ENCODE data around the gene SEMA3G.

The SEMA3G gene

GRCh38 chr3:52441772-52442332 lies 3.1 kb downstream of the SEMA3G start:
- no peaks in the 10 kb centered on the region for H3K79me2 ChIP-seq (ENCODE audit: control insufficient read depth, low read length)
- no peak overlapping the region for H3K27ac ChIP-seq (ENCODE audit: low read depth, low read length)
- peaks cover 4% of the 10 kb centered on the region; the same call in 1 of the 2 replicates for H3K4me1 ChIP-seq (ENCODE audit: control insufficient read depth, low read length)
- H3K4me3 ChIP-seq (ENCODE audit: low read length): no peak overlapping the region
- H4K20me1 ChIP-seq (ENCODE audit: control insufficient read depth, insufficient read depth, low read depth, low read length): no peaks in the 10 kb centered on the region
- H3K9me2 ChIP-seq (replicated peaks; ENCODE audit: control insufficient read depth, low read length): no peaks in the 10 kb centered on the region
- no peaks in the 10 kb centered on the region for H3F3A ChIP-seq (ENCODE audit: control insufficient read depth, insufficient read depth)
- no peak for TF ChIP-seq CTCF (IDR thresholded peaks at IDR 0.05; ENCODE audit: low read depth, low read length, poor library complexity, severe bottlenecking)
- TF ChIP-seq EZH2phosphoT487 (IDR thresholded peaks at IDR 0.05; ENCODE audit: borderline replicate concordance, low read length): no peak
- 0 out of 2 replicates have a peak, but pooled peaks cover 4% of the 10 kb centered on the region for H3K27me3 ChIP-seq (ENCODE audit: control insufficient read depth, low read length)
- H3K9me3 ChIP-seq (ENCODE audit: control insufficient read depth, insufficient read depth, low read length): no peaks in the 10 kb centered on the region
- H3K4me2 ChIP-seq (ENCODE audit: low read length): no peak overlapping the region
- no peaks in the 10 kb centered on the region for H3K36me3 ChIP-seq (ENCODE audit: control insufficient read depth, low read length)

GRCh38 chr3:52441091-52441771 lies 3.7 kb downstream of the SEMA3G start:
- no peaks in the 10 kb centered on the region for H3K79me2 ChIP-seq (ENCODE audit: control insufficient read depth, low read length)
- H3K4me2 ChIP-seq (ENCODE audit: low read length): no peak overlapping the region
- H4K20me1 ChIP-seq (ENCODE audit: control insufficient read depth, insufficient read depth, low read depth, low read length): no peaks in the 10 kb centered on the region
- H3K4me1 ChIP-seq (ENCODE audit: control insufficient read depth, low read length): peaks cover 4% of the 10 kb centered on the region; the same call in 1 of the 2 replicates
- H3K9me2 ChIP-seq (replicated peaks; ENCODE audit: control insufficient read depth, low read length): no peaks in the 10 kb centered on the region
- no peaks in the 10 kb centered on the region for H3K9me3 ChIP-seq (ENCODE audit: control insufficient read depth, insufficient read depth, low read length)
- TF ChIP-seq CTCF (IDR thresholded peaks at IDR 0.05; ENCODE audit: low read depth, low read length, poor library complexity, severe bottlenecking) (no peak), EZH2phosphoT487 (IDR thresholded peaks at IDR 0.05; ENCODE audit: borderline replicate concordance, low read length) (no peak)
- no peaks in the 10 kb centered on the region for H3F3A ChIP-seq (ENCODE audit: control insufficient read depth, insufficient read depth)
- H3K27me3 ChIP-seq (ENCODE audit: control insufficient read depth, low read length): 0 out of 2 replicates have a peak, but pooled peaks cover 4% of the 10 kb centered on the region
- H3K4me3 ChIP-seq (ENCODE audit: low read length): no peak overlapping the region
- H3K36me3 ChIP-seq (ENCODE audit: control insufficient read depth, low read length): no peaks in the 10 kb centered on the region
- no peak overlapping the region for H3K27ac ChIP-seq (ENCODE audit: low read depth, low read length)

- Histone ChIP-seq H3K4me3 (ENCODE audit: low read length) (no peak overlapping the region), H3F3A (ENCODE audit: control insufficient read depth, insufficient read depth) (no peaks in the 10 kb centered on the region), H3K27me3 (ENCODE audit: control insufficient read depth, low read length) (0 out of 2 replicates have a peak, but pooled peaks cover 4% of the 10 kb centered on the region), H3K36me3 (ENCODE audit: control insufficient read depth, low read length) (no peaks in the 10 kb centered on the region), H3K9me3 (ENCODE audit: control insufficient read depth, insufficient read depth, low read length) (no peaks in the 10 kb centered on the region), H3K4me1 (ENCODE audit: control insufficient read depth, low read length) (peaks cover 4% of the 10 kb centered on the region; the same call in 1 of the 2 replicates), H3K9me2 (replicated peaks; ENCODE audit: control insufficient read depth, low read length) (no peaks in the 10 kb centered on the region), H3K79me2 (ENCODE audit: control insufficient read depth, low read length) (no peaks in the 10 kb centered on the region), H3K27ac (ENCODE audit: low read depth, low read length) (no peak overlapping the region), H4K20me1 (ENCODE audit: control insufficient read depth, insufficient read depth, low read depth, low read length) (no peaks in the 10 kb centered on the region), H3K4me2 (ENCODE audit: low read length) (no peak overlapping the region)
- TF ChIP-seq EZH2phosphoT487 (IDR thresholded peaks at IDR 0.05; ENCODE audit: borderline replicate concordance, low read length): no peak
- no peak for TF ChIP-seq CTCF (IDR thresholded peaks at IDR 0.05; ENCODE audit: low read depth, low read length, poor library complexity, severe bottlenecking)
Observed at GRCh38 chr3:52440671-52441070, 4.2 kb downstream of the SEMA3G start.
